ENCODE measurements around the gene CATSPER4. TPM values are rescaled to one million over a fixed set of nuclear protein-coding genes. Genes with fewer than 3 reads are reported as not detected.

The CATSPER4 gene
- total and polyA plus RNA-seq, 4 experiments from 2014 or later, result not detected

GRCh38 chr1:26182383-26182696, 8.1 kb upstream of the CATSPER4 start:
- H3K27ac ChIP-seq (ENCODE audit: low read depth, low read length), result no peak overlapping the region
- no peaks in the 10 kb centered on the region for H3K27me3 ChIP-seq (ENCODE audit: insufficient read depth, low read length)
- Mint-ChIP-seq H3K4me1 (peaks cover 0 to 3% (median 0%) of the 10 kb centered on the region in 4 donors), H3K27me3 (no peaks in the 10 kb centered on the region), H3K27ac (no peak overlapping the region), H3K36me3 (no peaks in the 10 kb centered on the region), H3K9me3 (no peaks in the 10 kb centered on the region), H3K4me3 (no peak overlapping the region)
- DNase-seq, result no peak
- H3K4me3 ChIP-seq (ENCODE audit: low read length in 2 of 2), result no peak overlapping the region
- ChIA-PET POLR2A (ENCODE audit: partially characterized antibody) (no interaction called here), CTCF (ENCODE audit: partially characterized antibody) (no interaction called here)
- no peaks in the 10 kb centered on the region for H3K4me1 ChIP-seq (ENCODE audit: insufficient read depth, low read length)
- no peaks in the 10 kb centered on the region for H3K9me3 ChIP-seq (ENCODE audit: control insufficient read depth in 1 of 2, low read length in 2 of 2)
- intact Hi-C loops (cut with micrococcal nuclease), result no loop called here
- H3K36me3 ChIP-seq (ENCODE audit: insufficient read depth, low read length), result no peaks in the 10 kb centered on the region

DNA sequence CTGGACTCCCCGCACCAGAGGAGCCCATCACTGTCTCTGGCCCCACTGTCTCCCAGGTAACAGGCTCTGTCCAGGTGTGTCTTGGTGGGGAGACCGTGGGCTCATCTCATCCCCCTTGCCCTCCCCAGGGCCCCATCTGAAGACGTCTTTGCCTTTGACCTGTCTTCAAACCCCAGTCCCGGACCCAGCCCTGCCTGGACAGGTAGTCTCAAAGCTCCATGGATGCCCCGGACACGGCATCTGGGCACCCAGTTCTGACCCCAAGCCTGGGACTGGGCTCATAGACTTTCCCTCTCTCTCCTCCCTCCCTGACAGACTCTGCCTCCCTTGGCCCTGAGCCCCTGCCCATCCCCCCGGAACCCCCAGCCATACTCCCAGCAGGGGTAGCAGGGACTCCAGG, 6.3 kb upstream of the CATSPER4 start:
- DNase-seq, result no peak
- no peaks in the 10 kb centered on the region for H3K36me3 Mint-ChIP-seq
- Histone ChIP-seq H3K27ac (ENCODE audit: low read depth, low read length) (no peak overlapping the region), H3K4me3 (ENCODE audit: low read length in 2 of 2) (no peak overlapping the region), H3K4me1 (ENCODE audit: insufficient read depth, low read length) (no peaks in the 10 kb centered on the region), H3K36me3 (ENCODE audit: insufficient read depth, low read length) (no peaks in the 10 kb centered on the region), H3K9me3 (ENCODE audit: control insufficient read depth in 1 of 2, low read length in 2 of 2) (no peaks in the 10 kb centered on the region), H3K27me3 (ENCODE audit: insufficient read depth, low read length) (no peaks in the 10 kb centered on the region)
- H3K9me3 Mint-ChIP-seq, result no peaks in the 10 kb centered on the region
- no peak overlapping the region for H3K27ac Mint-ChIP-seq
- ChIA-PET CTCF (ENCODE audit: partially characterized antibody) (interaction anchor here (1.6 kb wide), 1 partner anchor 50 kb away, joined by 5 read pairs; the partner anchor contains the start of gene CEP85), POLR2A (ENCODE audit: partially characterized antibody) (no interaction called here)
- peaks cover 0 to 1% (median 0%) of the 10 kb centered on the region in 4 donors for H3K4me1 Mint-ChIP-seq
- intact Hi-C loops (cut with micrococcal nuclease), result no loop called here
- H3K4me3 Mint-ChIP-seq, result no peak overlapping the region
- no peaks in the 10 kb centered on the region for H3K27me3 Mint-ChIP-seq

DNA sequence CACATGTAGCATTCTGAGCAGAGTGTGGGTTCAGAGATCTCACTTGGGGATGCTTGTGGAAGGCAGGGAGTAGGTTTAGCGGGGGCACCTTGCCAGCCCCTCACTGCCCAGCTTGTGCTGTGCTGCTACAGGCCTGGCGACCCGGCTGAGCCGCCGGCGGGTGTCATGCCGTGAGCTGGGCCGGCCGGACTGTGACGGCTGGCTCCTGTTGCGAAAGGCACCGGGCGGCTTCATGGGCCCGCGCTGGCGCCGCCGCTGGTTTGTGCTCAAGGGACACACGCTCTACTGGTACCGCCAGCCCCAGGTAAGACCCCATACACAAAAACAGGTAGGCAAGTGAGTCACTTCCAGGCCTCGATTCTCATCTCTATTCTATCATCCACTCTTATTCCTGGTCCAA, 5.5 kb upstream of the CATSPER4 start:
- Mint-ChIP-seq H3K36me3 (no peaks in the 10 kb centered on the region), H3K4me3 (no peak overlapping the region), H3K9me3 (no peaks in the 10 kb centered on the region), H3K27me3 (no peaks in the 10 kb centered on the region), H3K27ac (no peak overlapping the region), H3K4me1 (no peaks in the 10 kb centered on the region)
- H3K36me3 ChIP-seq (ENCODE audit: insufficient read depth, low read length), result no peaks in the 10 kb centered on the region
- H3K27me3 ChIP-seq (ENCODE audit: insufficient read depth, low read length), result no peaks in the 10 kb centered on the region
- H3K4me3 ChIP-seq (ENCODE audit: low read length in 2 of 2), result no peak overlapping the region
- no peak overlapping the region for H3K27ac ChIP-seq (ENCODE audit: low read depth, low read length)
- POLR2A ChIA-PET (ENCODE audit: partially characterized antibody), result no interaction called here
- H3K9me3 ChIP-seq (ENCODE audit: control insufficient read depth in 1 of 2, low read length in 2 of 2), result no peaks in the 10 kb centered on the region
- DNase-seq, result no peak
- CTCF ChIA-PET (ENCODE audit: partially characterized antibody), result interaction anchor here (1.6 kb wide), 1 partner anchor 49 kb away, joined by 5 read pairs; the partner anchor contains the start of gene CEP85
- H3K4me1 ChIP-seq (ENCODE audit: insufficient read depth, low read length), result no peaks in the 10 kb centered on the region
- intact Hi-C loops (cut with micrococcal nuclease), result no loop called here

- no peaks in the 10 kb centered on the region for H3K36me3 Mint-ChIP-seq
- CTCF ChIA-PET (ENCODE audit: partially characterized antibody), result interaction anchor here (1.5 to 4.6 kb wide), 3 partner anchors 18 to 229 kb away, joined by 4 to 37 read pairs (median 5); partner anchors contain the start of genes C1orf232, CEP85 and ZNF593
Observed at GRCh38 chr1:26187882-26188281, 2.5 kb upstream of the CATSPER4 start.

DNA sequence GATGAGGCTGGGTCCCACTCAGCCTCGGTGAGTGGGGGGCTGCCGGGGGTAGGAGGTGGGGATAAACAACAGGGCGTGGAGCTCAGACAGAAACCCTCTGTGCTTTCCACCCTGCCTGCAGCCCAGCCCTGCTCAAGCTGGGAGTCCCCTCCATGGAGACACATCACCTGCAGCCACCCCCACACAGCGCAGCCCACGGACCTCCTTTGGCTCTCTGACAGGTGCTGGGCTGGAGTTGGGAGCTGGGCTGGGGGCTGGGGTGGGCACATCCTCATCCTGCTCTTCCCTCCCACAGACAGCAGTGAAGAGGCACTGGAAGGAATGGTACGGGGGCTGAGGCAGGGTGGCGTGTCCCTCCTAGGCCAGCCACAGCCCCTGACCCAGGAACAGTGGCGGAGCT, 1.9 kb upstream of the CATSPER4 start:
- Mint-ChIP-seq H3K27me3 (no peaks in the 10 kb centered on the region), H3K9me3 (peaks cover 0 to 1% (median 0%) of the 10 kb centered on the region in 8 donors), H3K4me1 (peaks cover 6 to 24% (median 12%) of the 10 kb centered on the region in 4 donors), H3K36me3 (no peaks in the 10 kb centered on the region), H3K27ac (no peak overlapping the region), H3K4me3 (no peak overlapping the region)
- Histone ChIP-seq H3K27me3 (ENCODE audit: insufficient read depth, low read length) (no peaks in the 10 kb centered on the region), H3K36me3 (ENCODE audit: insufficient read depth, low read length) (no peaks in the 10 kb centered on the region), H3K9me3 (ENCODE audit: control insufficient read depth in 1 of 2, low read length in 2 of 2) (no peaks in the 10 kb centered on the region), H3K4me3 (ENCODE audit: low read length in 2 of 2) (no peak overlapping the region), H3K27ac (ENCODE audit: low read depth, low read length) (no peak overlapping the region), H3K4me1 (ENCODE audit: insufficient read depth, low read length) (peaks cover 7% of the 10 kb centered on the region)
- ChIA-PET POLR2A (ENCODE audit: partially characterized antibody) (no interaction called here), CTCF (ENCODE audit: partially characterized antibody) (interaction anchor here (4.6 kb wide), 1 partner anchor 46 kb away, joined by 37 read pairs; the partner anchor contains the start of gene CEP85)
- intact Hi-C loops (cut with micrococcal nuclease), result no loop called here
- no peak for DNase-seq

More at GRCh38 chr1:26187882-26188281, 2.5 kb upstream of the CATSPER4 start:
- Histone ChIP-seq H3K9me3 (ENCODE audit: control insufficient read depth in 1 of 2, low read length in 2 of 2) (no peaks in the 10 kb centered on the region), H3K4me3 (ENCODE audit: low read length in 2 of 2) (no peak overlapping the region), H3K4me1 (ENCODE audit: insufficient read depth, low read length) (peaks cover 7% of the 10 kb centered on the region), H3K36me3 (ENCODE audit: insufficient read depth, low read length) (no peaks in the 10 kb centered on the region), H3K27ac (ENCODE audit: low read depth, low read length) (no peak overlapping the region), H3K27me3 (ENCODE audit: insufficient read depth, low read length) (no peaks in the 10 kb centered on the region)
- Mint-ChIP-seq H3K9me3 (peaks cover 0 to 1% (median 0%) of the 10 kb centered on the region in 8 donors), H3K4me3 (no peak overlapping the region), H3K27ac (no peak overlapping the region), H3K4me1 (peaks cover 6 to 18% (median 11%) of the 10 kb centered on the region in 4 donors), H3K27me3 (no peaks in the 10 kb centered on the region)
- DNase-seq, result no peak
- intact Hi-C loops (cut with micrococcal nuclease), result no loop called here
- POLR2A ChIA-PET (ENCODE audit: partially characterized antibody), result interaction anchor here (1.1 kb wide), 1 partner anchor 10 kb away, joined by 3 read pairs; the partner anchor contains the start of gene CNKSR1

DNA sequence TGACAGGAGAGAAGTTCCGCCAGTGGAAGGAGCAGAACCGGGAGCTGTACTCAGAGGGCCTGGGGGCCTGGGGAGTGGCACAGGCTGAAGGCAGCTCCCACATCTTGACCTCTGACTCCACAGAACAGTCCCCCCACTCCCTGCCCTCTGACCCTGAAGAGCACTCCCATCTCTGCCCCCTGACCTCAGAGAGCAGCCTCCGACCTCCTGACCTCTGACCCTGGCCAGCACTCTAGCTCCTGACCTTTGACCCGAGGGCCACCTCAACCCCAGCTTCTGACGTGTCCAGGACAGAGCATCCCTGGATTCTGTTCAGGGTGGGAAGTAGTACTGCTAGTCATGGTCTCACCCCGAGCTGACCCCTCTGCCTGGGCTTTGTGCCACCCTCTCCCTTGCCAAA, 1.1 kb upstream of the CATSPER4 start:
- Histone ChIP-seq H3K27ac (ENCODE audit: low read depth, low read length) (no peak overlapping the region), H3K4me1 (ENCODE audit: insufficient read depth, low read length) (peaks cover 7% of the 10 kb centered on the region), H3K9me3 (ENCODE audit: control insufficient read depth in 1 of 2, low read length in 2 of 2) (no peaks in the 10 kb centered on the region), H3K4me3 (ENCODE audit: low read length in 2 of 2) (no peak overlapping the region), H3K36me3 (ENCODE audit: insufficient read depth, low read length) (no peaks in the 10 kb centered on the region), H3K27me3 (ENCODE audit: insufficient read depth, low read length) (no peaks in the 10 kb centered on the region)
- Mint-ChIP-seq H3K4me1 (peaks cover 6 to 30% (median 14%) of the 10 kb centered on the region in 4 donors), H3K27me3 (no peaks in the 10 kb centered on the region), H3K4me3 (no peak overlapping the region), H3K27ac (peak overlapping the region in 2 of 7 donors; percentile 43 to 88), H3K9me3 (peaks cover 0 to 1% (median 0%) of the 10 kb centered on the region in 8 donors), H3K36me3 (no peaks in the 10 kb centered on the region)
- intact Hi-C loops (cut with micrococcal nuclease), result no loop called here
- DNase-seq, result no peak
- POLR2A ChIA-PET (ENCODE audit: partially characterized antibody), result interaction anchor here (0.8 kb wide), 1 partner anchor 45 kb away, joined by 3 read pairs; the partner anchor contains the start of gene CEP85
- CTCF ChIA-PET (ENCODE audit: partially characterized antibody), result interaction anchor here (1.0 to 4.6 kb wide), 3 partner anchors 20 to 45 kb away, joined by 4 to 37 read pairs (median 6); partner anchors contain the start of genes CEP85 and ZNF593

GRCh38 chr1:26189751-26190275, 589 bp upstream of the CATSPER4 start:
- POLR2A ChIA-PET (ENCODE audit: partially characterized antibody), result interaction anchor here (0.8 kb wide), 1 partner anchor 44 kb away, joined by 3 read pairs; the partner anchor contains the start of gene CEP85
- Histone ChIP-seq H3K4me1 (ENCODE audit: insufficient read depth, low read length) (peaks cover 7% of the 10 kb centered on the region), H3K9me3 (ENCODE audit: control insufficient read depth in 1 of 2, low read length in 2 of 2) (no peaks in the 10 kb centered on the region), H3K36me3 (ENCODE audit: insufficient read depth, low read length) (no peaks in the 10 kb centered on the region), H3K4me3 (ENCODE audit: low read length in 2 of 2) (no peak overlapping the region), H3K27me3 (ENCODE audit: insufficient read depth, low read length) (no peaks in the 10 kb centered on the region), H3K27ac (ENCODE audit: low read depth, low read length) (no peak overlapping the region)
- Mint-ChIP-seq H3K4me1 (peaks cover 6 to 30% (median 14%) of the 10 kb centered on the region in 4 donors), H3K36me3 (no peaks in the 10 kb centered on the region), H3K27me3 (no peaks in the 10 kb centered on the region), H3K27ac (peak overlapping the region in 2 of 7 donors; percentile 36 to 88), H3K9me3 (peaks cover 0 to 1% (median 0%) of the 10 kb centered on the region in 8 donors), H3K4me3 (no peak overlapping the region)
- intact Hi-C loops (cut with micrococcal nuclease), result loop anchor here (1.0 kb wide), 1 partner anchor 44 kb away; the partner anchor contains the start of gene CEP85
- no peak for DNase-seq
- CTCF ChIA-PET (ENCODE audit: partially characterized antibody), result interaction anchor here (1.0 to 4.6 kb wide), 5 partner anchors 10 to 44 kb away, joined by 3 to 37 read pairs (median 6); partner anchors contain the start of genes CEP85 and ZNF593
